Peyer's patch (tissue), 4 donors: ENCODE measurements around the gene HSD11B1L. TPM values are rescaled to one million over a fixed set of nuclear protein-coding genes. Genes with fewer than 3 reads are reported as not detected.

Experiments used
- DNase-seq, 3 donors: peaks; one replicate each; pipeline ENCODE4 v3.0.0-alpha.2; 2017 to 2019
- H3K27ac ChIP-seq, 4 donors: fragments of 200-600 bp; sonication (generic); one replicate each; pipeline ENCODE4 v1.5.1; 2016 to 2019
- H3K27me3 ChIP-seq, 2 donors: fragments of 200-600 bp; sonication (generic); one replicate each; pipeline ENCODE4 v1.5.1; 2019
- H3K36me3 ChIP-seq, 3 donors: fragments of 200-600 bp; sonication (generic); one replicate each; pipeline ENCODE4 v1.5.1; 2016 to 2019
- H3K4me1 ChIP-seq, 4 donors: fragments of 200-600 bp; sonication (generic); one replicate each; pipeline ENCODE4 v1.5.1; 2016 to 2019
- H3K4me3 ChIP-seq, 4 donors: fragments of 200-600 bp; sonication (generic); 1 replicate in 3 of 4; 2 replicates in 1 of 4; pipeline ENCODE4 v1.5.1; 2016 to 2019; ENCODE audit warnings: mild to moderate bottlenecking in 1 of 4
- H3K9me3 ChIP-seq, 4 donors: fragments of 200-600 bp; sonication (generic); one replicate each; pipeline ENCODE4 v1.5.1; 2016 to 2019; ENCODE audit warnings: mild to moderate bottlenecking in 1 of 4
- CTCF ChIP-seq, 6 experiments: fragments of 450-650 bp in 4 of 6; fragments of 200-600 bp in 2 of 6; sonication (generic) in 1 of 6; IDR thresholded peaks; one replicate each; pipeline ENCODE4 v1.5.1; 2017 to 2019; ENCODE audit warnings: antibody characterized with exemption in 6 of 6, mild to moderate bottlenecking in 3 of 6, moderate library complexity in 1 of 6
- POLR2A ChIP-seq, 2 donors: fragments of 450-650 bp; IDR thresholded peaks; one replicate each; pipeline ENCODE4 v1.5.1; 2017; ENCODE audit warnings: antibody characterized with exemption in 2 of 2, mild to moderate bottlenecking in 2 of 2, moderate library complexity in 2 of 2
- total RNA-seq, 4 donors: library from RNA; depleted of rRNA; stranded (reverse); fragments of >200 nt; gene quantifications; one replicate each; pipeline ENCODE4 v1.1.0, GENCODE V29; 2016

The HSD11B1L gene
- total RNA-seq, 4 donors from 2014 or later = 4.9 to 17.3 (median 7.2) TPM; not detected in 1

DNA sequence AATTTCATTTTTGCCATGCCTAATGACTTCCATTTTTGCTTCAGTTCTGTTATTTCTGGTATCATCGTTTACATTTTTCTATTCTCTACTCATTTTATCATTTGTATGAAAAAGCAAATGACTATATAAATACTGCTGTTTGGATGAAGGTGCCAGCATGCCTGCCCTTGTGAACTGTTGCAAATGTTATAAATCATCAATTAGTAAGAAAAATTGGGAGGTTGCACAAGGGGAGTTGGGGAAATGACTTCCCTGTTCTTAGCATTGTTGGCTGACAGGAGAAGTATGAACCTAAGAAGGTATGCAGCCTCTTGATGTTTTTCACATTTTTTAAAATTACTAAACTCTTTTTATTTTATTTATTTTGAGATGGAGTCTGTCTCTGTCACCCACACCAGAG, 42.9 kb upstream of the HSD11B1L start:
- H3K4me1 ChIP-seq = peaks cover 0 to 5% (median 0%) of the 10 kb centered on the region in 4 donors
- peak in 1 of 3 donors; percentile 29 for DNase-seq

DNA sequence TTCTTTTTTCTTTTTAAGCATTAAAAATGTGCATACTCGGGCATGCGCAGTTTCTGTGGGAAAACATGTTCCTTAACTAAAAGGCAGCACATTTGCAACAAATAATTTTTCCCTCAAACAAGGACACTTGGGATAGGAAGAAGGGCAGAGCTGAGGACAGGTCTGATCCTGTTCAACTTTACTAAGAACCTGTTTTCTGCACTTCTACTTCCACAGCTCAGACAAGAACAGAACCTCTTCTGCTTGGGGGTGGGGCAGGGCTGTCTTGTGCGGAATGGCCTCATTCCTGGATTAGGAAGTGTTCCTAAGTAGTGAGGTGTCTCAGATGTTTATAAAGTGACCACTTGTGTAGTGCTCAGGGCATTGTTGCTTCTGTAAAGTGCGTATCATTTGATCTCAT, 39.7 kb upstream of the HSD11B1L start:
- H3K36me3 ChIP-seq = peaks cover 0 to 55% (median 0%) of the 10 kb centered on the region in 3 donors
- H3K27ac ChIP-seq = no peak overlapping the region

More for the DNA sequence above, 42.9 kb upstream of the HSD11B1L start:
- no peak for TF ChIP-seq POLR2A (IDR thresholded peaks at IDR 0.05)
- no peak for TF ChIP-seq CTCF (IDR thresholded peaks at IDR 0.05)
- Histone ChIP-seq H3K9me3 (no peaks in the 10 kb centered on the region), H3K27ac (no peak overlapping the region), H3K27me3 (no peaks in the 10 kb centered on the region), H3K36me3 (peaks cover 0 to 26% (median 0%) of the 10 kb centered on the region in 3 donors), H3K4me3 (no peak overlapping the region)

DNA sequence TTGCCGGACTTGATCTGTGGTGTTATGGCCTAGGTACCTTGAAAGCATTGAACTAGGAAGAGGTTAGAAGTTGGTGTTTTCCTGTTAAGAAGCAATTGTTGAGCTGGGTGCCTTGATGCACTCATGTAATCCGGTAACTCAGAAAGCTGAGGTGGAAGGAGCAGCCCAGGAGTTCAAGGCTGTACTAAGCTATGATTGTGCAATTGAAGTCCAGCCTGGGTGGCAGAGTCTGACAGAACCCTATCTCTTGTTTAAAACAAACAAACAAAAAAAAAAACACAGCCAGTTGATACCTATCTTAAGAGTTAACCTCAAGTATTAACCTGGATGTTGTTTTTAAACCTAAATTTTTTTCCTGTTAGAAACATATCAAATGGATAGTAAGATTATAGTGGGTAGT, 38.6 kb upstream of the HSD11B1L start:
- Histone ChIP-seq H3K27me3 (no peaks in the 10 kb centered on the region), H3K4me1 (no peaks in the 10 kb centered on the region), H3K9me3 (no peaks in the 10 kb centered on the region), H3K4me3 (no peak overlapping the region), H3K36me3 (peaks cover 0 to 66% (median 0%) of the 10 kb centered on the region in 3 donors), H3K27ac (no peak overlapping the region)
- no peak for TF ChIP-seq POLR2A (IDR thresholded peaks at IDR 0.05)
- no peak for TF ChIP-seq CTCF (IDR thresholded peaks at IDR 0.05)
- DNase-seq = peak in 1 of 3 donors; percentile 18

More for the DNA sequence above, 39.7 kb upstream of the HSD11B1L start:
- DNase-seq = no peak
- no peak for TF ChIP-seq CTCF (IDR thresholded peaks at IDR 0.05)
- TF ChIP-seq POLR2A (IDR thresholded peaks at IDR 0.05) = no peak
- H3K4me1 ChIP-seq = no peaks in the 10 kb centered on the region
- H3K4me3 ChIP-seq = no peak overlapping the region
- no peaks in the 10 kb centered on the region for H3K27me3 ChIP-seq
- H3K9me3 ChIP-seq = no peaks in the 10 kb centered on the region

DNA sequence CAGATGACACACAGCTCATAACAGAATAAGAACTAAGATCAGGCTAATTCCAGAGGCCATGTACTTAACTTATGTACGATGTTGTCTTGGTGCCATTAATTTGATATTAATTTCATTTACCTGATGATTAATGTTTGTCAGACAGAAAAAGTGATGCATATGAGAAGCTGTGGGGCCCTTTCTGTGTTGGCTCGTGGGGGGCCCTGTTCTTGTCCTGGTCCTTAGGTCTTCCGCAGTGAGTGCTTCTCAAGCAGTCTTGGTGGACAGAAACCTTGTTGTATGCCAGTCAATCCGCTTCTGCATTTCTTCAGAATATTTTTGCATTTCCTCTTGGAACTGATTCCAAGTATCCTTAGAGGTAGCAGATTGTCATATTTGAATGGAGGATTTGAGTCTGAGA, 37.8 kb upstream of the HSD11B1L start:
- TF ChIP-seq CTCF (IDR thresholded peaks at IDR 0.05) = no peak
- no peak for TF ChIP-seq POLR2A (IDR thresholded peaks at IDR 0.05)
- Histone ChIP-seq H3K4me1 (no peaks in the 10 kb centered on the region), H3K9me3 (no peaks in the 10 kb centered on the region), H3K27me3 (no peaks in the 10 kb centered on the region), H3K27ac (no peak overlapping the region), H3K36me3 (peaks cover 0 to 74% (median 0%) of the 10 kb centered on the region in 3 donors), H3K4me3 (no peak overlapping the region)
- DNase-seq = no peak

GRCh38 chr19:5644037-5644436, 36.8 kb upstream of the HSD11B1L start:
- Histone ChIP-seq H3K27ac (no peak overlapping the region), H3K4me1 (no peaks in the 10 kb centered on the region), H3K9me3 (no peaks in the 10 kb centered on the region), H3K27me3 (no peaks in the 10 kb centered on the region), H3K36me3 (peaks cover 0 to 80% (median 0%) of the 10 kb centered on the region in 3 donors), H3K4me3 (no peak overlapping the region)
- TF ChIP-seq POLR2A (IDR thresholded peaks at IDR 0.05) (no peak), CTCF (IDR thresholded peaks at IDR 0.05) (no peak)
- DNase-seq = no peak

DNA sequence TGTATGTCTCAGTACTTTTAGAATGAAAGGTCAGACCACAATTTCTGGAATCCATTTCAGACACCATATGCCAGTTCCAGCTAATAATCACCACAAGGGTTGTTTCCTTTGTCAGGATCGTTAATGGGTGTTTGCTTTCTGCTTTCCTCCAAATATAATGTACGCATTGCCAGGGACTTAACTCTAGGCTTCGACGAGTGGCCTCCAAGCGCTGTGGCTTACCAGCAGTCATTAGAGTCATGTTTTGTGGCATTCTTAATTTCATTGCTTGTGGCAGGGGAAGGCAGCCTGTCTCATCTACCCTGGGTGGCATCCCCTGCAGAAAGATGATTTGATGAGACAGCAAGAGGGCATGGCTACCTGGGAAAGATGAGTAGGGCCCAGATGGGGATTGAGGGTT, 35.4 kb upstream of the HSD11B1L start:
- no peaks in the 10 kb centered on the region for H3K27me3 ChIP-seq
- DNase-seq = peak in 1 of 3 donors; percentile 31
- TF ChIP-seq POLR2A (IDR thresholded peaks at IDR 0.05) (no peak), CTCF (IDR thresholded peaks at IDR 0.05) (no peak)
- no peaks in the 10 kb centered on the region for H3K9me3 ChIP-seq
- no peaks in the 10 kb centered on the region for H3K4me1 ChIP-seq
- no peak overlapping the region for H3K27ac ChIP-seq
- no peak overlapping the region for H3K4me3 ChIP-seq
- H3K36me3 ChIP-seq = peaks cover 0 to 87% (median 5%) of the 10 kb centered on the region in 3 donors
